Lower leg skin (tissue), 3 donors: ENCODE data around the gene ZNF593.

Experiments
- POLR2A ChIP-seq, 2 donors: fragments of 450-650 bp; IDR thresholded peaks; one replicate each; pipeline ENCODE4 v1.6.1; 2016 to 2017; ENCODE audit warnings: antibody characterized with exemption in 2 of 2, mild to moderate bottlenecking in 1 of 2, moderate library complexity in 1 of 2
- TF ChIP-seq, protein P1 (sequence below), 3 donors: fragments of 450-650 bp; IDR thresholded peaks; one replicate each; pipeline ENCODE4 v1.5.1; 2016; ENCODE audit warnings: antibody characterized with exemption in 3 of 3, mild to moderate bottlenecking in 3 of 3, moderate library complexity in 2 of 3

GRCh38 chr1:26212726-26213125, 43.0 kb downstream of the ZNF593 start:
- TF ChIP-seq, protein P1, sequence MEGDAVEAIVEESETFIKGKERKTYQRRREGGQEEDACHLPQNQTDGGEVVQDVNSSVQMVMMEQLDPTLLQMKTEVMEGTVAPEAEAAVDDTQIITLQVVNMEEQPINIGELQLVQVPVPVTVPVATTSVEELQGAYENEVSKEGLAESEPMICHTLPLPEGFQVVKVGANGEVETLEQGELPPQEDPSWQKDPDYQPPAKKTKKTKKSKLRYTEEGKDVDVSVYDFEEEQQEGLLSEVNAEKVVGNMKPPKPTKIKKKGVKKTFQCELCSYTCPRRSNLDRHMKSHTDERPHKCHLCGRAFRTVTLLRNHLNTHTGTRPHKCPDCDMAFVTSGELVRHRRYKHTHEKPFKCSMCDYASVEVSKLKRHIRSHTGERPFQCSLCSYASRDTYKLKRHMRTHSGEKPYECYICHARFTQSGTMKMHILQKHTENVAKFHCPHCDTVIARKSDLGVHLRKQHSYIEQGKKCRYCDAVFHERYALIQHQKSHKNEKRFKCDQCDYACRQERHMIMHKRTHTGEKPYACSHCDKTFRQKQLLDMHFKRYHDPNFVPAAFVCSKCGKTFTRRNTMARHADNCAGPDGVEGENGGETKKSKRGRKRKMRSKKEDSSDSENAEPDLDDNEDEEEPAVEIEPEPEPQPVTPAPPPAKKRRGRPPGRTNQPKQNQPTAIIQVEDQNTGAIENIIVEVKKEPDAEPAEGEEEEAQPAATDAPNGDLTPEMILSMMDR (IDR thresholded peaks at IDR 0.05): no peak
- TF ChIP-seq POLR2A (IDR thresholded peaks at IDR 0.05): no peak
